ENCODE data around the gene MYH16. TPM values are rescaled to one million over a fixed set of nuclear protein-coding genes. Genes with fewer than 3 reads are reported as not detected.
"Not testable (repeated sequence)": the region's sequence is repeated elsewhere in the genome, so short reads cannot be mapped to it uniquely, and the experiment has no call there.

MYH16 gene
- total RNA-seq, 1 experiment from 2014 or later = 2.8 TPM

- Histone ChIP-seq H4K20me1 (ENCODE audit: low read length) (no peaks in the 10 kb centered on the region), H3F3A (ENCODE audit: low read length, unreplicated experiment) (no peaks in the 10 kb centered on the region), H3K27me3 (ENCODE audit: low read length) (no peaks in the 10 kb centered on the region), H3K4me3 (ENCODE audit: low read length) (no peak overlapping the region), H3K4me1 (ENCODE audit: insufficient read depth, low read length) (no peaks in the 10 kb centered on the region), H3K27ac (ENCODE audit: low read length) (no peak overlapping the region), H3K36me3 (ENCODE audit: low read depth, low read length) (no peaks in the 10 kb centered on the region), H3K9ac (ENCODE audit: low read length) (no peak overlapping the region), H3K79me2 (ENCODE audit: low read length) (no peaks in the 10 kb centered on the region), H2AFZ (ENCODE audit: low read length) (no peak overlapping the region), H3K4me2 (ENCODE audit: low read length) (no peak overlapping the region), H3K9me2 (replicated peaks; ENCODE audit: low read length) (no peaks in the 10 kb centered on the region), H3K9me3 (ENCODE audit: low read length) (no peaks in the 10 kb centered on the region)
- no peak for ATAC-seq
- DNase-seq = no peak
- no TSS peak for BruUV-seq (replicated peaks)
- CTCF ChIA-PET = no interaction called here
- no peak for TF ChIP-seq CTCF (conservative IDR thresholded peaks at IDR 0.05; ENCODE audit: low read depth, low read length)
- TF ChIP-seq EZH2phosphoT487 (IDR thresholded peaks at IDR 0.05; ENCODE audit: borderline replicate concordance, low read length) = no peak
- TF ChIP-seq EZH2 (IDR thresholded peaks at IDR 0.05; ENCODE audit: low read length, unreplicated experiment) = no peak
- POLR2A ChIA-PET (ENCODE audit: unreplicated experiment) = no interaction called here
- intact Hi-C loops (cut with micrococcal nuclease) = no loop called here
Measured at GRCh38 chr7:99234185-99234584, 38.5 kb upstream of the MYH16 start.

- no peaks in the 10 kb centered on the region for H3K9me2 ChIP-seq (replicated peaks; ENCODE audit: low read length)
- no peaks in the 10 kb centered on the region for H3K9me3 ChIP-seq (ENCODE audit: low read length)
- no peaks in the 10 kb centered on the region for H3K4me1 ChIP-seq (ENCODE audit: insufficient read depth, low read length)
- no peaks in the 10 kb centered on the region for H3K79me2 ChIP-seq (ENCODE audit: low read length)
- no peaks in the 10 kb centered on the region for H3K36me3 ChIP-seq (ENCODE audit: low read depth, low read length)
- H3F3A ChIP-seq (ENCODE audit: low read length, unreplicated experiment) = no peaks in the 10 kb centered on the region
- H3K27me3 ChIP-seq (ENCODE audit: low read length) = no peaks in the 10 kb centered on the region
- ChIA-PET CTCF (no interaction called here), POLR2A (ENCODE audit: unreplicated experiment) (no interaction called here)
- no peak overlapping the region for H3K27ac ChIP-seq (ENCODE audit: low read length)
- H3K9ac ChIP-seq (ENCODE audit: low read length) = no peak overlapping the region
- no peak for ATAC-seq
- DNase-seq = no peak
- H4K20me1 ChIP-seq (ENCODE audit: low read length) = no peaks in the 10 kb centered on the region
- no TSS peak for BruUV-seq (replicated peaks)
- H3K4me3 ChIP-seq (ENCODE audit: low read length) = no peak overlapping the region
- H3K4me2 ChIP-seq (ENCODE audit: low read length) = no peak overlapping the region
- TF ChIP-seq EZH2phosphoT487 (IDR thresholded peaks at IDR 0.05; ENCODE audit: borderline replicate concordance, low read length) (no peak), CTCF (conservative IDR thresholded peaks at IDR 0.05; ENCODE audit: low read depth, low read length) (no peak), EZH2 (IDR thresholded peaks at IDR 0.05; ENCODE audit: low read length, unreplicated experiment) (no peak)
- intact Hi-C loops (cut with micrococcal nuclease) = no loop called here
- H2AFZ ChIP-seq (ENCODE audit: low read length) = no peak overlapping the region
Measured at GRCh38 chr7:99235925-99236324, 36.7 kb upstream of the MYH16 start.

- H3K27ac ChIP-seq (ENCODE audit: low read length); H2AFZ ChIP-seq (ENCODE audit: low read length); intact Hi-C loops (cut with micrococcal nuclease); DNase-seq; BruUV-seq (replicated peaks); H3K9me2 ChIP-seq (replicated peaks; ENCODE audit: low read length); H3K4me3 ChIP-seq (ENCODE audit: low read length); H3K4me2 ChIP-seq (ENCODE audit: low read length); H3K9me3 ChIP-seq (ENCODE audit: low read length); POLR2A ChIA-PET (ENCODE audit: unreplicated experiment); ATAC-seq; H3F3A ChIP-seq (ENCODE audit: low read length, unreplicated experiment); H3K9ac ChIP-seq (ENCODE audit: low read length); H4K20me1 ChIP-seq (ENCODE audit: low read length); CTCF ChIA-PET; H3K27me3 ChIP-seq (ENCODE audit: low read length); H3K79me2 ChIP-seq (ENCODE audit: low read length); H3K36me3 ChIP-seq (ENCODE audit: low read depth, low read length); H3K4me1 ChIP-seq (ENCODE audit: insufficient read depth, low read length): not testable (repeated sequence)
Measured at GRCh38 chr7:99237876-99238275, 34.8 kb upstream of the MYH16 start.
